PC-9 (cell line): Measurements from ENCODE around the gene TRAF6. TPM values are rescaled to one million over a fixed set of nuclear protein-coding genes. Genes with fewer than 3 reads are reported as not detected.
A peak's percentile ranks its signal among the peaks of the same experiment; 100 is the strongest.

Source experiments
- BruUV-seq: library from RNA; stranded (reverse); fragments of 400-500 nt; replicated peaks from 2 replicates; lab custom pipeline; 2021; lab: Mats Ljungman, UMichigan
- CTCF ChIA-PET: fragments of 300-600 bp; sonication (Branson Sonifier 250); formaldehyde crosslinking; loops from one replicate; lab custom pipeline; 2022; ENCODE audit warnings: antibody characterized with exemption; lab: Charles Lee
- POLR2A ChIA-PET: fragments of 300-600 bp; sonication (Branson Sonifier 250); formaldehyde crosslinking; loops from one replicate; lab custom pipeline; 2022; ENCODE audit warnings: antibody characterized with exemption; ENCODE audit not compliant: unreplicated experiment; lab: Charles Lee
- DNase-seq, 2 experiments: peaks; one replicate each; pipeline versions ENCODE4 v3.0.0 to v3.0.0-alpha.2; 2015 to 2022; ENCODE audit warnings: mixed read lengths in 1 of 2
- H2AFZ ChIP-seq: fragments of 200-600 bp; sonication (generic); 2 replicates; pipeline ENCODE4 v1.8.1; 2017; ENCODE audit warnings: antibody characterized with exemption
- H3F3A ChIP-seq: fragments of 200-600 bp; sonication (generic); 2 replicates; pipeline ENCODE4 v1.8.1; 2017; ENCODE audit warnings: antibody characterized with exemption, mild to moderate bottlenecking, low read depth; ENCODE audit not compliant: insufficient read depth
- H3K27ac ChIP-seq: fragments of 200-600 bp; sonication (generic); 2 replicates; pipeline ENCODE4 v1.6.1; 2016; ENCODE audit warnings: mixed run types
- H3K27me3 ChIP-seq: fragments of 200-600 bp; sonication (generic); 2 replicates; pipeline ENCODE4 v1.6.1; 2016; ENCODE audit warnings: low read depth, mixed run types; ENCODE audit not compliant: insufficient read depth
- H3K36me3 ChIP-seq: fragments of 200-600 bp; sonication (generic); 2 replicates; pipeline ENCODE4 v1.6.1; 2016; ENCODE audit warnings: low read depth, mixed run types
- H3K4me1 ChIP-seq: fragments of 200-600 bp; sonication (generic); replicated peaks from 2 replicates; pipeline ENCODE4 v1.6.1; 2016; ENCODE audit warnings: mixed run types; ENCODE audit not compliant: insufficient read depth
- H3K4me2 ChIP-seq: fragments of 200-600 bp; sonication (generic); 2 replicates; pipeline ENCODE4 v1.6.1; 2017; ENCODE audit warnings: mixed run types
- H3K4me3 ChIP-seq: fragments of 200-600 bp; sonication (generic); 2 replicates; pipeline ENCODE4 v1.6.1; 2016; ENCODE audit warnings: mixed run types
- H3K79me2 ChIP-seq: fragments of 200-600 bp; sonication (generic); 2 replicates; pipeline ENCODE4 v1.6.1; 2017; ENCODE audit warnings: low read depth, mixed run types
- H3K9me2 ChIP-seq: fragments of 200-600 bp; sonication (generic); 2 replicates; pipeline ENCODE4 v1.8.1; 2017; ENCODE audit warnings: mild to moderate bottlenecking; ENCODE audit not compliant: insufficient read depth
- H3K9me3 ChIP-seq: fragments of 200-600 bp; sonication (generic); 2 replicates; pipeline ENCODE4 v1.8.1; 2016; ENCODE audit warnings: low read depth; ENCODE audit not compliant: insufficient read depth
- H4K20me1 ChIP-seq: fragments of 200-600 bp; sonication (generic); 2 replicates; pipeline ENCODE4 v1.8.1; 2017; ENCODE audit not compliant: insufficient read depth
- CTCF ChIP-seq: fragments of 200-600 bp; sonication (generic); conservative IDR thresholded peaks from 2 replicates; pipeline ENCODE4 v1.6.1; 2017; ENCODE audit warnings: mixed run types, antibody characterized with exemption, mild to moderate bottlenecking, moderate library complexity
- EZH2 ChIP-seq: fragments of 200-600 bp; sonication (generic); IDR thresholded peaks from 2 replicates; pipeline ENCODE4 v1.8.0; 2017; ENCODE audit warnings: antibody characterized with exemption, low read depth
- intact Hi-C: fragments of 100-400 bp; cut with micrococcal nuclease; formaldehyde crosslinking; loops from one replicate; pipeline ENCODE4 v1.10.0; 2022; ENCODE audit not compliant: unreplicated experiment
- total RNA-seq: library from RNA; stranded (reverse); gene quantifications from 2 replicates; pipeline ENCODE4 v1.2.3, GENCODE V29; 2021

The TRAF6 gene
- total RNA-seq, 1 experiment from 2014 or later, result 9.2 TPM

- no peak for DNase-seq
- no peaks in the 10 kb centered on the region for H3K79me2 ChIP-seq
- ChIA-PET POLR2A (no interaction called here), CTCF (no interaction called here)
- H3K9me3 ChIP-seq, result no peaks in the 10 kb centered on the region
- no peak overlapping the region for H3K27ac ChIP-seq
- H3F3A ChIP-seq, result no peaks in the 10 kb centered on the region
- H3K4me2 ChIP-seq, result no peak overlapping the region
- no peaks in the 10 kb centered on the region for H3K27me3 ChIP-seq
- H4K20me1 ChIP-seq, result no peaks in the 10 kb centered on the region
- H3K9me2 ChIP-seq, result no peaks in the 10 kb centered on the region; the same call in 1 of the 2 replicates
- peaks cover 7% of the 10 kb centered on the region; the same call in 1 of the 2 replicates for H3K4me1 ChIP-seq
- no TSS peak for BruUV-seq
- H2AFZ ChIP-seq, result no peak overlapping the region
- no peak overlapping the region for H3K4me3 ChIP-seq
- TF ChIP-seq EZH2 (no peak), CTCF (no peak)
- intact Hi-C loops, result no loop called here
- no peaks in the 10 kb centered on the region for H3K36me3 ChIP-seq
Observed at GRCh38 chr11:36471577-36471976, 38.5 kb downstream of the TRAF6 start.

GRCh38 chr11:36469881-36470802 is 39.9 kb downstream of the TRAF6 start:
- H2AFZ ChIP-seq, result no peak overlapping the region
- intact Hi-C loops, result no loop called here
- H3F3A ChIP-seq, result no peaks in the 10 kb centered on the region
- no peaks in the 10 kb centered on the region for H3K79me2 ChIP-seq
- H3K27ac ChIP-seq, result no peak overlapping the region
- no TSS peak for BruUV-seq
- H3K4me2 ChIP-seq, result no peak overlapping the region
- H3K9me2 ChIP-seq, result no peaks in the 10 kb centered on the region; the same call in 1 of the 2 replicates
- POLR2A ChIA-PET, result no interaction called here
- H3K4me1 ChIP-seq, result peaks cover 7% of the 10 kb centered on the region; the same call in 1 of the 2 replicates
- H3K27me3 ChIP-seq, result no peaks in the 10 kb centered on the region
- H3K9me3 ChIP-seq, result no peaks in the 10 kb centered on the region
- no peak overlapping the region for H3K4me3 ChIP-seq
- no peak for DNase-seq
- no peaks in the 10 kb centered on the region for H3K36me3 ChIP-seq
- no peaks in the 10 kb centered on the region for H4K20me1 ChIP-seq
- CTCF ChIA-PET, result no interaction called here
- TF ChIP-seq EZH2, result no peak
- no peak for TF ChIP-seq CTCF

GRCh38 chr11:36469063-36469462 is 41.0 kb downstream of the TRAF6 start:
- no peak overlapping the region for H3K4me3 ChIP-seq
- POLR2A ChIA-PET, result no interaction called here
- H3K9me3 ChIP-seq, result no peaks in the 10 kb centered on the region
- CTCF ChIA-PET, result no interaction called here
- no peaks in the 10 kb centered on the region for H3K27me3 ChIP-seq
- H3K4me2 ChIP-seq, result no peak overlapping the region
- no peak overlapping the region for H2AFZ ChIP-seq
- DNase-seq, result no peak
- H4K20me1 ChIP-seq, result no peaks in the 10 kb centered on the region
- no peaks in the 10 kb centered on the region for H3K79me2 ChIP-seq
- TF ChIP-seq CTCF (peak; percentile 43; the same call in 1 of the 2 replicates), EZH2 (no peak)
- BruUV-seq, result no TSS peak
- H3K9me2 ChIP-seq, result no peaks in the 10 kb centered on the region; the same call in 1 of the 2 replicates
- intact Hi-C loops, result no loop called here
- H3K36me3 ChIP-seq, result no peaks in the 10 kb centered on the region
- H3K4me1 ChIP-seq, result peaks cover 7% of the 10 kb centered on the region; the same call in 1 of the 2 replicates
- no peaks in the 10 kb centered on the region for H3F3A ChIP-seq
- no peak overlapping the region for H3K27ac ChIP-seq
